ENCODE measurements around the gene MRPL38. TPM values are rescaled to one million over a fixed set of nuclear protein-coding genes. Genes with fewer than 3 reads are reported as not detected.

The MRPL38 gene
- total RNA-seq, 6 experiments from 2014 or later, result 46.1 to 79.8 (median 57.3) TPM

DNA sequence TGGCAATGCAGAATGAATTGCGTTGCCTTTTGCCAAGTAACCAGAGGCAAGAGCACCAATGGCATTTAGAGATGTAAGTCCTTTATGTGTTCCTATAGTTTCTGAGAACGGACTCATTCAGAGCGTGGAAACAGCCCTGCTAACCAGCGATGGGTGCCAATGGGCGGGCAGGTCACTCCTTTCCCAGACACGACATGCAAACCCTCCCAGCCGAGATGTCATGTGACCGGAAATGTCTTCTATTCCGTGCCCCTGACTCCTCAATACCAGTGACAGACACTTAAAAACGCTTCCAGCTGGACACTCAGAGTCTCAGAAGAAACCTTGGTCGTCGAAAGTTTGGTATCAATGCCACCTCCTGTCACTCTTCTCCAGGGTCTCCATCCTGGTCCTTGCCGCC, 33.0 kb upstream of the MRPL38 start:
- no peak overlapping the region for H3K4me3 ChIP-seq
- no peak for DNase-seq
- peaks cover 0 to 6% (median 3%) of the 10 kb centered on the region in 4 donors for H3K4me1 ChIP-seq
- no peaks in the 10 kb centered on the region for H3K36me3 ChIP-seq
- H3K27ac ChIP-seq, result no peak overlapping the region
- H3K9me3 ChIP-seq, result no peaks in the 10 kb centered on the region
- intact Hi-C loops (cut with DNase I), result no loop called here
- 81% methylated on average over 8 of the region's 13 CpGs for WGBS (ENCODE audit: insufficient coverage, low coverage, low lambda C conversion rate, missing lambda C conversion rate)
- H3K27me3 ChIP-seq, result no peaks in the 10 kb centered on the region
- TF ChIP-seq, protein P1, sequence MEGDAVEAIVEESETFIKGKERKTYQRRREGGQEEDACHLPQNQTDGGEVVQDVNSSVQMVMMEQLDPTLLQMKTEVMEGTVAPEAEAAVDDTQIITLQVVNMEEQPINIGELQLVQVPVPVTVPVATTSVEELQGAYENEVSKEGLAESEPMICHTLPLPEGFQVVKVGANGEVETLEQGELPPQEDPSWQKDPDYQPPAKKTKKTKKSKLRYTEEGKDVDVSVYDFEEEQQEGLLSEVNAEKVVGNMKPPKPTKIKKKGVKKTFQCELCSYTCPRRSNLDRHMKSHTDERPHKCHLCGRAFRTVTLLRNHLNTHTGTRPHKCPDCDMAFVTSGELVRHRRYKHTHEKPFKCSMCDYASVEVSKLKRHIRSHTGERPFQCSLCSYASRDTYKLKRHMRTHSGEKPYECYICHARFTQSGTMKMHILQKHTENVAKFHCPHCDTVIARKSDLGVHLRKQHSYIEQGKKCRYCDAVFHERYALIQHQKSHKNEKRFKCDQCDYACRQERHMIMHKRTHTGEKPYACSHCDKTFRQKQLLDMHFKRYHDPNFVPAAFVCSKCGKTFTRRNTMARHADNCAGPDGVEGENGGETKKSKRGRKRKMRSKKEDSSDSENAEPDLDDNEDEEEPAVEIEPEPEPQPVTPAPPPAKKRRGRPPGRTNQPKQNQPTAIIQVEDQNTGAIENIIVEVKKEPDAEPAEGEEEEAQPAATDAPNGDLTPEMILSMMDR (IDR thresholded peaks at IDR 0.05), result no peak
- no peak for TF ChIP-seq POLR2A (IDR thresholded peaks at IDR 0.05)
- ATAC-seq, result no peak

DNA sequence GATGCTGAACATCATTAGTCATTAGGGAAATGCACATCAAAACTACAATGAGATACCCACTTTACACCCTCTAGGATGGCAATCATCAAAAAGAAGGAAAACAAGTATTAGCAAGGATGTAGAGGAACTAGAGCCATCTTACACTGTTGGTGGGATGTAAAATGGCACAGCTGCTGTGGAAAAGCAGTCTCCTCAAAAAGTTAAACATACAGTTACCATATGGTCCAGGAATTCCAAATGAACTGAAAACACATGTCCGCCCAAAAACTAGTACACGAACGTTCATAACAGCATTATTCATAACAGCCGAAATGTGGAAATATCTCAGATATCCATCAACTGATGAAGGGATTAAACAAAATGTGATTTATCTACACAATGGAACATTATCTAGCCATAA, 29.1 kb upstream of the MRPL38 start:
- no peak for DNase-seq
- intact Hi-C loops (cut with DNase I), result no loop called here
- Histone ChIP-seq H3K36me3 (no peaks in the 10 kb centered on the region), H3K27ac (no peak overlapping the region), H3K4me1 (no peaks in the 10 kb centered on the region), H3K9me3 (no peaks in the 10 kb centered on the region), H3K27me3 (no peaks in the 10 kb centered on the region), H3K4me3 (no peak overlapping the region)
- WGBS (ENCODE audit: insufficient coverage, low coverage, low lambda C conversion rate, missing lambda C conversion rate), result 89% methylated on average over 4 of the region's 4 CpGs
- no peak for ATAC-seq
- no peak for TF ChIP-seq POLR2A (IDR thresholded peaks at IDR 0.05)
- TF ChIP-seq, protein P1 (IDR thresholded peaks at IDR 0.05), result no peak

DNA sequence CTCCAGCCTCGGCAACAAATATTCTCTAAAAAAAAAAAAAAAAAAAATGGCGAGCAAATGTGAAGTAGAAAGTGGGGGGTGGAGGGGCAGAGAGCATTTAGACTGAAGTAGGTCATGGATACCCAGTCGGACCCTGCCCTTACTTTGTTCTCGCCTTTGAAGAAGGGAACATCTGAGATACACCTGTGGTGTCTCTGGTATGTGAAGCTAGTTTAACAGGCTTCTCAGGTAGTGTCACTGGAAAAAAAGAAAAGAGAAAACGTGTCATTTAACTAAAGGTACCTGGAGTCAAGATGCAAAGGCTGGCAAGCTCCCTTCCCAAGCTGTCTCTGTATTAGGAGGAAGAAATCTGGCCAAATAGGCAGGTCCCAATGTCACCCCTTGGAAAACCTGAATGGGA, 28.2 kb upstream of the MRPL38 start:
- ATAC-seq (no peak), DNase-seq (no peak)
- TF ChIP-seq, protein P1 (IDR thresholded peaks at IDR 0.05), result no peak
- no peak for TF ChIP-seq POLR2A (IDR thresholded peaks at IDR 0.05)
- WGBS (ENCODE audit: insufficient coverage, low coverage, low lambda C conversion rate, missing lambda C conversion rate), result 85% methylated on average over 5 of the region's 5 CpGs
- intact Hi-C loops (cut with DNase I), result no loop called here
- Histone ChIP-seq H3K27ac (no peak overlapping the region), H3K4me1 (no peaks in the 10 kb centered on the region), H3K27me3 (no peaks in the 10 kb centered on the region), H3K4me3 (no peak overlapping the region), H3K9me3 (no peaks in the 10 kb centered on the region), H3K36me3 (no peaks in the 10 kb centered on the region)

DNA sequence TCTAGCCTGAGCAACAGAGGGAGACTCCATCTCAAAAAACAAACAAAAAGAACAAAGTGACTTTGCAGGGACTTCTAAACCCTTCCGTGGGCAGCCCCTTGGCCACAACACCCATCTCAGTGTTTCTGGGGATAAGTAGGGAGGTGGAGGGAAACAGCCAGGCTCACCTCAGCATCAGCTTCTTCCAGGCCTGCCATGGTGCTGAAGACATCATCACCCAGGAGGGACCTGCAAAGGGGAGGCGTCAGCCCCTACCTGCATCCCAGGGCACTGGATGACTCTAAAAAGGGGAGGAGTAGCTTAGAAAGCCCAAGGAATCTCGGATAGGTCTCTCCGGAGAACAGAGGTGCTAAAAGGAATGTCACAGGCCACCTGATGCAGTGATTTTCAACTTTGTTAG, 26.4 kb upstream of the MRPL38 start:
- H3K27ac ChIP-seq, result no peak overlapping the region
- WGBS (ENCODE audit: insufficient coverage, low coverage, low lambda C conversion rate, missing lambda C conversion rate), result 88% methylated on average over 3 of the region's 4 CpGs
- intact Hi-C loops (cut with DNase I), result no loop called here
- TF ChIP-seq, protein P1 (IDR thresholded peaks at IDR 0.05), result no peak
- TF ChIP-seq POLR2A (IDR thresholded peaks at IDR 0.05), result no peak
- no peak for DNase-seq
- no peaks in the 10 kb centered on the region for H3K27me3 ChIP-seq
- H3K36me3 ChIP-seq, result no peaks in the 10 kb centered on the region
- no peaks in the 10 kb centered on the region for H3K9me3 ChIP-seq
- no peak overlapping the region for H3K4me3 ChIP-seq
- ATAC-seq, result no peak
- no peaks in the 10 kb centered on the region for H3K4me1 ChIP-seq
